Neutrophil (primary cell): ENCODE measurements around the gene SLC35F5.

Experiments
- H3K27ac ChIP-seq: fragments of 200-600 bp; sonication (generic); 2 replicates; pipeline ENCODE4 v1.5.1; 2016; ENCODE audit warnings: mild to moderate bottlenecking, moderate library complexity
- H3K27me3 ChIP-seq: fragments of 200-600 bp; sonication (generic); 2 replicates; pipeline ENCODE4 v1.6.0; 2016; ENCODE audit warnings: mild to moderate bottlenecking
- H3K36me3 ChIP-seq: fragments of 200-600 bp; sonication (generic); 2 replicates; pipeline ENCODE4 v1.5.1; 2017
- H3K4me1 ChIP-seq, 2 experiments: fragments of 200-600 bp in 1 of 2; sonication (generic) in 1 of 2; 1 replicate in 1 of 2; 2 replicates in 1 of 2; pipeline versions ENCODE4 v1.5.1 to v1.6.1; 2013 to 2016; ENCODE audit warnings: low read depth in 1 of 2, low read length in 1 of 2, mild to moderate bottlenecking in 1 of 2, moderate library complexity in 1 of 2; ENCODE audit not compliant: control insufficient read depth in 1 of 2, insufficient read depth in 1 of 2
- H3K4me3 ChIP-seq, 2 experiments: fragments of 200-600 bp in 1 of 2; sonication (generic) in 1 of 2; 1 replicate in 1 of 2; 2 replicates in 1 of 2; pipeline ENCODE4 v1.5.1; 2013 to 2016; ENCODE audit warnings: low read depth in 1 of 2, low read length in 1 of 2, mild to moderate bottlenecking in 1 of 2, moderate library complexity in 1 of 2
- H3K9me3 ChIP-seq: fragments of 200-600 bp; sonication (generic); 2 replicates; pipeline ENCODE4 v1.5.1; 2016
- TF ChIP-seq, protein P1 (sequence below): fragments of 200-600 bp; sonication (generic); IDR thresholded peaks from 2 replicates; pipeline ENCODE4 v1.5.1; 2016; ENCODE audit warnings: antibody characterized with exemption

SLC35F5 gene

DNA sequence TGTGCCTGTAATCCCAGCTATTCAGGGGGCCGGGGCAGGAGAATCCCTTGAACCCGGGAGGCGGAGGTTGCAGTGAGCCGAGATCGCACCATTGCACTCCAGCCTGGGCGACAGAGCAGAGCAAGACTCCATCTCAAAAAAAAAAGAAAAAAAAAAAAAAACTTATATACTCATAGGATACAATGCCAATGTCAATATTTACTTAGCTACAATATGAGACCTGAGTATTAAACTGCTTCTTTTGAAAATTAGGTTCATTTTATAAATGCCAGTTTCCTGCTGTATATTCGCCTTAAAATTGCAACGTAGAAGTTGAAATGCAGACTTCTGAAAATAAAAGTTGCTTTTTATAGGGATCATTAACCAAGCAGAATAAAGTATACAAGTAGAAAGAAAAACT lies 2.3 kb downstream of the SLC35F5 start:
- no peak overlapping the region for H3K4me3 ChIP-seq
- H3K4me1 ChIP-seq: peaks cover 32% of the 10 kb centered on the region in 2 experiments
- H3K27me3 ChIP-seq: no peaks in the 10 kb centered on the region
- no peaks in the 10 kb centered on the region for H3K9me3 ChIP-seq
- TF ChIP-seq, protein P1, sequence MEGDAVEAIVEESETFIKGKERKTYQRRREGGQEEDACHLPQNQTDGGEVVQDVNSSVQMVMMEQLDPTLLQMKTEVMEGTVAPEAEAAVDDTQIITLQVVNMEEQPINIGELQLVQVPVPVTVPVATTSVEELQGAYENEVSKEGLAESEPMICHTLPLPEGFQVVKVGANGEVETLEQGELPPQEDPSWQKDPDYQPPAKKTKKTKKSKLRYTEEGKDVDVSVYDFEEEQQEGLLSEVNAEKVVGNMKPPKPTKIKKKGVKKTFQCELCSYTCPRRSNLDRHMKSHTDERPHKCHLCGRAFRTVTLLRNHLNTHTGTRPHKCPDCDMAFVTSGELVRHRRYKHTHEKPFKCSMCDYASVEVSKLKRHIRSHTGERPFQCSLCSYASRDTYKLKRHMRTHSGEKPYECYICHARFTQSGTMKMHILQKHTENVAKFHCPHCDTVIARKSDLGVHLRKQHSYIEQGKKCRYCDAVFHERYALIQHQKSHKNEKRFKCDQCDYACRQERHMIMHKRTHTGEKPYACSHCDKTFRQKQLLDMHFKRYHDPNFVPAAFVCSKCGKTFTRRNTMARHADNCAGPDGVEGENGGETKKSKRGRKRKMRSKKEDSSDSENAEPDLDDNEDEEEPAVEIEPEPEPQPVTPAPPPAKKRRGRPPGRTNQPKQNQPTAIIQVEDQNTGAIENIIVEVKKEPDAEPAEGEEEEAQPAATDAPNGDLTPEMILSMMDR: no peak
- no peak overlapping the region for H3K27ac ChIP-seq
- peaks cover 25% of the 10 kb centered on the region for H3K36me3 ChIP-seq

DNA sequence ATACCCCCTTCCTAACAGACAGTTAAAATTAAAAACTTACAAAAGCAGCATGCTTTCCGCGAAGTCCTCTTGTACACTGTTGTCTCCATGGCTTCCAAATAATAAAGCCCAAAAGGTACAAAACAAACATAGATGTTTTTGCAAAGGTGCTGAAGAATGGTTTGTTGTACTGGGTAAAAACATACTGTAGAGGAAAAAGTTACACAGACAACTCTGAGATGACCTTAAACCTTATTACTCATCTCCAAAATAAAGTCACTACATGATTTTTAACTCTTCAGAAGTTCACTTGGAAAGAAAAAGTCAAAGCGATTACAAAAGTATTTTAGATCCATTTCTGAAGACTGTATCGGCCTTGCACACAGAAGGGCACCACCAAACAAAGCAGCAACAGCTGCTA lies 6.1 kb downstream of the SLC35F5 start:
- Histone ChIP-seq H3K9me3 (no peaks in the 10 kb centered on the region), H3K4me1 (peaks cover 10 to 19% of the 10 kb centered on the region in 2 experiments), H3K27me3 (no peaks in the 10 kb centered on the region), H3K36me3 (peaks cover 49% of the 10 kb centered on the region), H3K4me3 (no peak overlapping the region), H3K27ac (no peak overlapping the region)
- TF ChIP-seq, protein P1: no peak

DNA sequence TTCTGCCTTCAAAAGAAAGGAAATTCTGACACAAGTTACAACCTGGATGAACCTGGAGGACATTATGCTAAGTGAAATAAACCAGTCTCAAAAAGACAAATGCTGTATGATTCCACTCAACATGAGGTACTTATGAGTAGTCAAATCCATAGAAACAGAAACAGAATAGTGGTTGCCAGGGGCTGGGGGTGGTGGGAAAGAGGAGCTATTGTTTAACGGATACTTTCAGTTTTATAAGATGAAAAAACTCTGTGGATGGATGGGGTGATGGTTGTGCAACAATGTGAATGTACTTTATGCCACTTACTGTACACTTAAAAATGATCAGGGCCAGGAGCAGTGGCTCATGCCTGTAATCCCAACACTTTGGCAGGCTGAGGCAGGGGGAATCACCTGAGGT lies 15.4 kb downstream of the SLC35F5 start:
- Histone ChIP-seq H3K36me3 (peaks cover 96% of the 10 kb centered on the region), H3K9me3 (no peaks in the 10 kb centered on the region), H3K27me3 (no peaks in the 10 kb centered on the region), H3K4me1 (peaks cover 0 to 3% of the 10 kb centered on the region in 2 experiments), H3K4me3 (no peak overlapping the region), H3K27ac (no peak overlapping the region)
- TF ChIP-seq, protein P1: no peak

DNA sequence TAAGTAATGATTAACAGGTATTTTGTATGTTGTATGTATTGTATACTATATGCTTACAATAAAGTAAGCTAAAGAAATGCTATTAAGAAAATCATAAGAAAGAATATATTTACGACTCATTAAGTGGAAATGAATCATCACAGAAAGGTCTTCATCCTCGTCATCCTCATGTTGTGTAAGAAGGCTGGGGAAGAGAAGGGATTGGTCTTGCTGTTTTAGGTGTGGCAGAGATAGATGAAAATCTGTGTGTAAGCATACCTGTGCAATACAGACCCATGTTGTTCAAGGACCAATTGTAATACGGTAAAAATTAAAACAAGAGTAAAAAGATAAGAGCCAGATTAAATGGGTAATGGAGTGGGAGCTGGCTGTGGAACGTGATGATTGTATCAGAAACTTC lies 16.6 kb downstream of the SLC35F5 start:
- TF ChIP-seq, protein P1: no peak
- Histone ChIP-seq H3K4me3 (no peak overlapping the region), H3K27ac (no peak overlapping the region), H3K27me3 (no peaks in the 10 kb centered on the region), H3K36me3 (peaks cover 90% of the 10 kb centered on the region), H3K4me1 (no peaks in the 10 kb centered on the region), H3K9me3 (no peaks in the 10 kb centered on the region)

DNA sequence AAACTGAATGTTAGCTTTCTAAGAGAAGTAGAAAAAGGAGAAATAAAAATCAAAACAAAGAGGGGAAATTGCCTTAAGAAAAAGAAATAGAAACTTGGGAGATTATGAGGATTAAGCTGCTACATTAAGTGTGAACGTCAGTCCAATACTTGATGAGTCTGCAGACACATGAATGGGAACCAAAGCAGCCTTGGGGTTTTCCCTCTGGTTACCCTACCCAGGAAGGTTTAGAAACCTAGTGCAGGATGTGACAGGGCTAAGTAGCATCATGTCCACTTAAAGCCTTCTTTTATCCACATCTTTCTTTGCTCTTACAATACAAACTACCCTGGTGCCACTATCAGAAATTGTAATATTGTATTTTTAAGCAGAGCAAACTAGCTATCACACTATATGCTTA lies 22.3 kb downstream of the SLC35F5 start:
- Histone ChIP-seq H3K9me3 (no peaks in the 10 kb centered on the region), H3K27ac (no peak overlapping the region), H3K36me3 (peaks cover 70% of the 10 kb centered on the region), H3K4me1 (no peaks in the 10 kb centered on the region), H3K4me3 (no peak overlapping the region), H3K27me3 (no peaks in the 10 kb centered on the region)
- TF ChIP-seq, protein P1: no peak

DNA sequence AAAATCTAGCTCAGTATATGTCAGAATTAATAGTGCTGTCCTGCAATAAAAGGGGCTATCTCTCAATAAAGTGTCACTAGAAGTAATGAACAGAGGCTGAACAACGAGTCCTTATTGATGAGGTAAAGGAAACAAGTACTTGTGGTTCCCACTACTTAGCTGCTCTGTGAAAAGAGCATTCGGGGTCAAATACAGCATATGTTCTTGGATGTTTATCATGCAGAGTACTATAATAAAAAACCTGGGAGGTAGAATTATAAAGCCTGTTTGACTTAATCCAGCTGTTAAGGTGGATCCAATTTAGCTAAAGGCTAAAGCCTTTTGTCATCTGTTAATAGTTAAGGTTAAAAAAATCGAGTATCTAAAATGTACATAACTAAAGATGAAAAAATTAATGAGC lies 32.4 kb downstream of the SLC35F5 start:
- H3K27ac ChIP-seq: no peak overlapping the region
- TF ChIP-seq, protein P1: no peak
- H3K4me3 ChIP-seq: no peak overlapping the region
- no peaks in the 10 kb centered on the region for H3K4me1 ChIP-seq
- H3K36me3 ChIP-seq: peaks cover 70% of the 10 kb centered on the region
- H3K9me3 ChIP-seq: no peaks in the 10 kb centered on the region
- no peaks in the 10 kb centered on the region for H3K27me3 ChIP-seq
